Activated CD4-positive, alpha-beta memory T cell treated with anti-CD3 and anti-CD28 coated beads, Interleukin-2, amount 10 ng/mL, durations not matched to agents 7 days and 5 days (primary cell): Measurements from ENCODE around the gene PRTG. TPM values are rescaled to one million over a fixed set of nuclear protein-coding genes. Genes with fewer than 3 reads are reported as not detected.
"Not testable (repeated sequence)": the region's sequence is repeated elsewhere in the genome, so short reads cannot be mapped to it uniquely, and the experiment has no call there.

Source experiments
- CTCF ChIA-PET: fragments of 350-600 bp; sonication (Branson Sonifier 250); formaldehyde crosslinking; loops from one replicate; lab custom pipeline; 2021; ENCODE audit warnings: antibody characterized with exemption, inconsistent platforms; lab: Charles Lee
- POLR2A ChIA-PET: fragments of 350-600 bp; sonication (Branson Sonifier 250); formaldehyde crosslinking; loops from one replicate; lab custom pipeline; 2021; ENCODE audit warnings: antibody characterized with exemption; lab: Charles Lee
- DNase-seq: peaks from one replicate; pipeline ENCODE4 v3.0.0-alpha.2; 2020
- H3K27ac Mint-ChIP-seq: one replicate; pipeline ENCODE4 v1.8.0; 2021; ENCODE audit warnings: mild to moderate bottlenecking, mixed read lengths
- H3K27me3 Mint-ChIP-seq: one replicate; pipeline ENCODE4 v1.8.0; 2021; ENCODE audit warnings: mixed read lengths
- H3K36me3 Mint-ChIP-seq: one replicate; pipeline ENCODE4 v1.8.0; 2021; ENCODE audit warnings: low read depth, mixed read lengths
- H3K4me1 Mint-ChIP-seq: one replicate; pipeline ENCODE4 v1.8.0; 2021; ENCODE audit warnings: mixed read lengths
- H3K4me3 Mint-ChIP-seq: one replicate; pipeline ENCODE4 v1.8.0; 2021; ENCODE audit warnings: mild to moderate bottlenecking, mixed read lengths
- H3K9me3 Mint-ChIP-seq: one replicate; pipeline ENCODE4 v1.8.0; 2021; ENCODE audit warnings: mixed read lengths
- total RNA-seq, 2 experiments: library from RNA; stranded (reverse); gene quantifications; one replicate each; pipeline ENCODE4 v1.2.3, GENCODE V29; 2021

Gene PRTG
- total RNA-seq, 2 experiments from 2014 or later: not detected

- no peak for DNase-seq
- Mint-ChIP-seq H3K4me1 (peaks cover 3% of the 10 kb centered on the region), H3K4me3 (no peak overlapping the region), H3K36me3 (no peaks in the 10 kb centered on the region), H3K27ac (no peak overlapping the region), H3K27me3 (peaks cover 37% of the 10 kb centered on the region), H3K9me3 (no peaks in the 10 kb centered on the region)
- POLR2A ChIA-PET: no interaction called here
- CTCF ChIA-PET: no interaction called here
Measured at GRCh38 chr15:55740981-55741832, 1.7 kb downstream of the PRTG start.

GRCh38 chr15:55740359-55740878 lies 2.5 kb downstream of the PRTG start:
- Mint-ChIP-seq H3K4me1 (peaks cover 3% of the 10 kb centered on the region), H3K27me3 (peaks cover 42% of the 10 kb centered on the region), H3K4me3 (no peak overlapping the region), H3K36me3 (no peaks in the 10 kb centered on the region), H3K9me3 (no peaks in the 10 kb centered on the region), H3K27ac (no peak overlapping the region)
- CTCF ChIA-PET: no interaction called here
- POLR2A ChIA-PET: no interaction called here
- no peak for DNase-seq

GRCh38 chr15:55739641-55740040 lies 3.3 kb downstream of the PRTG start:
- no peaks in the 10 kb centered on the region for H3K9me3 Mint-ChIP-seq
- no peak overlapping the region for H3K27ac Mint-ChIP-seq
- no peak for DNase-seq
- no peaks in the 10 kb centered on the region for H3K36me3 Mint-ChIP-seq
- ChIA-PET POLR2A (no interaction called here), CTCF (no interaction called here)
- peaks cover 3% of the 10 kb centered on the region for H3K4me1 Mint-ChIP-seq
- peaks cover 37% of the 10 kb centered on the region for H3K27me3 Mint-ChIP-seq
- no peak overlapping the region for H3K4me3 Mint-ChIP-seq

- no peaks in the 10 kb centered on the region for H3K9me3 Mint-ChIP-seq
- DNase-seq: no peak
- no peak overlapping the region for H3K4me3 Mint-ChIP-seq
- POLR2A ChIA-PET: no interaction called here
- H3K27ac Mint-ChIP-seq: no peak overlapping the region
- H3K36me3 Mint-ChIP-seq: no peaks in the 10 kb centered on the region
- CTCF ChIA-PET: no interaction called here
- H3K4me1 Mint-ChIP-seq: peaks cover 3% of the 10 kb centered on the region
- peaks cover 32% of the 10 kb centered on the region for H3K27me3 Mint-ChIP-seq
Measured at GRCh38 chr15:55738715-55739114, 4.2 kb downstream of the PRTG start.

GRCh38 chr15:55737373-55737772 lies 5.6 kb downstream of the PRTG start:
- H3K4me1 Mint-ChIP-seq: no peaks in the 10 kb centered on the region
- peaks cover 29% of the 10 kb centered on the region for H3K27me3 Mint-ChIP-seq
- no peaks in the 10 kb centered on the region for H3K9me3 Mint-ChIP-seq
- H3K4me3 Mint-ChIP-seq: no peak overlapping the region
- ChIA-PET CTCF (interaction anchor here (1.4 kb wide), 1 partner anchor 8 kb away, joined by 4 read pairs; no protein-coding TSS in a partner anchor), POLR2A (no interaction called here)
- no peak for DNase-seq
- H3K27ac Mint-ChIP-seq: no peak overlapping the region
- H3K36me3 Mint-ChIP-seq: no peaks in the 10 kb centered on the region

GRCh38 chr15:55736756-55737155 lies 6.2 kb downstream of the PRTG start:
- Mint-ChIP-seq H3K4me1 (no peaks in the 10 kb centered on the region), H3K4me3 (no peak overlapping the region), H3K27me3 (peaks cover 29% of the 10 kb centered on the region), H3K36me3 (no peaks in the 10 kb centered on the region), H3K27ac (no peak overlapping the region), H3K9me3 (no peaks in the 10 kb centered on the region)
- ChIA-PET POLR2A (no interaction called here), CTCF (interaction anchor here (1.4 kb wide), 1 partner anchor 9 kb away, joined by 4 read pairs; no protein-coding TSS in a partner anchor)
- DNase-seq: no peak

GRCh38 chr15:55734641-55735040 lies 8.3 kb downstream of the PRTG start:
- no peak for DNase-seq
- ChIA-PET CTCF (no interaction called here), POLR2A (no interaction called here)
- Mint-ChIP-seq H3K27me3 (peaks cover 31% of the 10 kb centered on the region), H3K9me3 (no peaks in the 10 kb centered on the region), H3K27ac (no peak overlapping the region), H3K4me1 (no peaks in the 10 kb centered on the region), H3K36me3 (no peaks in the 10 kb centered on the region), H3K4me3 (no peak overlapping the region)

GRCh38 chr15:55733461-55733860 lies 9.5 kb downstream of the PRTG start:
- CTCF ChIA-PET, H3K27ac Mint-ChIP-seq: not testable (repeated sequence)

GRCh38 chr15:55721554-55722185 lies 21.3 kb downstream of the PRTG start:
- Mint-ChIP-seq H3K36me3 (no peaks in the 10 kb centered on the region), H3K4me1 (no peaks in the 10 kb centered on the region), H3K27me3 (peaks cover 26% of the 10 kb centered on the region), H3K27ac (no peak overlapping the region), H3K4me3 (no peak overlapping the region), H3K9me3 (no peaks in the 10 kb centered on the region)
- DNase-seq: no peak
- CTCF ChIA-PET: no interaction called here
- POLR2A ChIA-PET: no interaction called here

More at GRCh38 chr15:55733461-55733860, 9.5 kb downstream of the PRTG start:
- H3K4me3 Mint-ChIP-seq, H3K9me3 Mint-ChIP-seq, DNase-seq, H3K36me3 Mint-ChIP-seq, POLR2A ChIA-PET, H3K4me1 Mint-ChIP-seq: not testable (repeated sequence)
- peaks cover 27% of the 10 kb centered on the region for H3K27me3 Mint-ChIP-seq

- no peak overlapping the region for H3K4me3 Mint-ChIP-seq
- no peaks in the 10 kb centered on the region for H3K4me1 Mint-ChIP-seq
- peaks cover 14% of the 10 kb centered on the region for H3K27me3 Mint-ChIP-seq
- ChIA-PET POLR2A (no interaction called here), CTCF (no interaction called here)
- DNase-seq: no peak
- no peaks in the 10 kb centered on the region for H3K9me3 Mint-ChIP-seq
- no peak overlapping the region for H3K27ac Mint-ChIP-seq
- H3K36me3 Mint-ChIP-seq: no peaks in the 10 kb centered on the region
Measured at GRCh38 chr15:55715355-55716076, 27.4 kb downstream of the PRTG start.

GRCh38 chr15:55714064-55714463 lies 28.9 kb downstream of the PRTG start:
- Mint-ChIP-seq H3K27ac (no peak overlapping the region), H3K4me3 (no peak overlapping the region), H3K36me3 (no peaks in the 10 kb centered on the region), H3K9me3 (no peaks in the 10 kb centered on the region), H3K4me1 (no peaks in the 10 kb centered on the region), H3K27me3 (peaks cover 14% of the 10 kb centered on the region)
- ChIA-PET CTCF (interaction anchor here (0.7 kb wide), 1 partner anchor 1361 kb away, joined by 6 read pairs; no protein-coding TSS in a partner anchor), POLR2A (no interaction called here)
- DNase-seq: no peak

GRCh38 chr15:55712363-55712762 lies 30.6 kb downstream of the PRTG start:
- no peaks in the 10 kb centered on the region for H3K36me3 Mint-ChIP-seq
- no peak for DNase-seq
- H3K9me3 Mint-ChIP-seq: no peaks in the 10 kb centered on the region
- H3K27me3 Mint-ChIP-seq: peaks cover 8% of the 10 kb centered on the region
- no peak overlapping the region for H3K4me3 Mint-ChIP-seq
- CTCF ChIA-PET: interaction anchor here (0.6 to 1.3 kb wide), 2 partner anchors 15 to 62 kb away, joined by 3 to 4 read pairs; no protein-coding TSS in a partner anchor
- no peaks in the 10 kb centered on the region for H3K4me1 Mint-ChIP-seq
- H3K27ac Mint-ChIP-seq: no peak overlapping the region
- POLR2A ChIA-PET: no interaction called here

- Mint-ChIP-seq H3K4me1 (no peaks in the 10 kb centered on the region), H3K27me3 (peaks cover 12% of the 10 kb centered on the region), H3K36me3 (no peaks in the 10 kb centered on the region), H3K27ac (no peak overlapping the region), H3K4me3 (no peak overlapping the region), H3K9me3 (no peaks in the 10 kb centered on the region)
- no peak for DNase-seq
- CTCF ChIA-PET: no interaction called here
- POLR2A ChIA-PET: no interaction called here
Measured at GRCh38 chr15:55710286-55710685, 32.7 kb downstream of the PRTG start.
